Lung (tissue), 12 donors: ENCODE measurements around the gene TTC7B. TPM values are rescaled to one million over a fixed set of nuclear protein-coding genes. Genes with fewer than 3 reads are reported as not detected.

Source experiments
- ATAC-seq: fragments of 200-7000 bp; cut with Tn5 transposase; one replicate; pipeline ENCODE4 v1.9.1; 2020; ENCODE audit warnings: moderate number of reproducible peaks; ENCODE audit not compliant: insufficient read depth, low FRiP score
- DNase-seq, 3 donors: peaks; one replicate each; pipeline ENCODE4 v3.0.0-alpha.2; 2013 to 2017
- H3K27ac ChIP-seq, 2 donors: one replicate each; pipeline ENCODE4 v1.5.1; 2013; ENCODE audit warnings: mild to moderate bottlenecking in 2 of 2, moderate library complexity in 2 of 2, control low read depth in 1 of 2, inconsistent platforms in 1 of 2, low read depth in 1 of 2, low read length in 1 of 2
- H3K27me3 ChIP-seq, 3 donors: one replicate each; pipeline ENCODE4 v1.5.1; 2013; ENCODE audit warnings: low read length in 2 of 3; ENCODE audit not compliant: control insufficient read depth in 3 of 3, insufficient read depth in 3 of 3
- H3K36me3 ChIP-seq, 4 donors: one replicate each; pipeline ENCODE4 v1.5.1; 2013; ENCODE audit warnings: low read length in 4 of 4, mild to moderate bottlenecking in 1 of 4, moderate library complexity in 1 of 4; ENCODE audit not compliant: control insufficient read depth in 4 of 4, insufficient read depth in 4 of 4
- H3K4me1 ChIP-seq, 5 donors: one replicate each; pipeline ENCODE4 v1.5.1; 2013; ENCODE audit warnings: low read length in 5 of 5, mild to moderate bottlenecking in 2 of 5, moderate library complexity in 1 of 5; ENCODE audit not compliant: control insufficient read depth in 5 of 5, insufficient read depth in 5 of 5
- H3K4me3 ChIP-seq: one replicate; pipeline ENCODE4 v1.5.1; 2013; ENCODE audit warnings: mild to moderate bottlenecking, control low read depth, moderate library complexity
- H3K9ac ChIP-seq, 2 donors: one replicate each; pipeline ENCODE4 v1.5.1; 2013; ENCODE audit warnings: low read length in 2 of 2, control low read depth in 1 of 2; ENCODE audit not compliant: insufficient read depth in 1 of 2
- H3K9me3 ChIP-seq, 4 donors: one replicate each; pipeline ENCODE4 v1.5.1; 2013; ENCODE audit warnings: low read length in 3 of 4, mild to moderate bottlenecking in 1 of 4, moderate library complexity in 1 of 4; ENCODE audit not compliant: control insufficient read depth in 4 of 4, insufficient read depth in 3 of 4
- WGBS, 2 donors: extraction: QIAGEN DNeasy Blood & Tissue Kit; methylation state at CpG; one replicate each; pipeline ENCODE4 v1.1.7; 2013; 5-methylcytosine and 5-hydroxymethylcytosine counted together
- polyA plus RNA-seq, 2 donors: library from polyadenylated mRNA; stranded (reverse); fragments of 200-250 nt; gene quantifications; one replicate each; pipeline ENCODE4 v1.2.1, GENCODE V29; 2013
- total RNA-seq, 2 donors: library from RNA; depleted of rRNA in 1 of 2; stranded (reverse); fragments of >200 nt in 1 of 2; gene quantifications; one replicate each; pipeline ENCODE4 v1.2.1, GENCODE V29; 2014 to 2021
- TF ChIP-seq, protein P1 (sequence below): IDR thresholded peaks from 2 replicates; pipeline ENCODE4 v1.5.1; 2012; ENCODE audit warnings: mild to moderate bottlenecking; ENCODE audit errors: control extremely low read depth, extremely low read depth
- donor health status: control.
- donor health status: control.
- donor health status: Bipolar disorder and iron deficiency.
- donor health status: healthy.
- donor health status: DM: yes; HTN: yes; CAD: no.

The TTC7B gene
- total and polyA plus RNA-seq, 4 donors: 11.0 to 39.6 (median 23.0) TPM

- Histone ChIP-seq H3K27ac (no peak overlapping the region), H3K4me1 (peaks cover 0 to 74% (median 31%) of the 10 kb centered on the region in 5 donors), H3K36me3 (peaks cover 0 to 5% (median 2%) of the 10 kb centered on the region in 4 donors), H3K9me3 (no peaks in the 10 kb centered on the region), H3K27me3 (no peaks in the 10 kb centered on the region), H3K9ac (no peak overlapping the region), H3K4me3 (no peak overlapping the region)
- TF ChIP-seq, protein P1, sequence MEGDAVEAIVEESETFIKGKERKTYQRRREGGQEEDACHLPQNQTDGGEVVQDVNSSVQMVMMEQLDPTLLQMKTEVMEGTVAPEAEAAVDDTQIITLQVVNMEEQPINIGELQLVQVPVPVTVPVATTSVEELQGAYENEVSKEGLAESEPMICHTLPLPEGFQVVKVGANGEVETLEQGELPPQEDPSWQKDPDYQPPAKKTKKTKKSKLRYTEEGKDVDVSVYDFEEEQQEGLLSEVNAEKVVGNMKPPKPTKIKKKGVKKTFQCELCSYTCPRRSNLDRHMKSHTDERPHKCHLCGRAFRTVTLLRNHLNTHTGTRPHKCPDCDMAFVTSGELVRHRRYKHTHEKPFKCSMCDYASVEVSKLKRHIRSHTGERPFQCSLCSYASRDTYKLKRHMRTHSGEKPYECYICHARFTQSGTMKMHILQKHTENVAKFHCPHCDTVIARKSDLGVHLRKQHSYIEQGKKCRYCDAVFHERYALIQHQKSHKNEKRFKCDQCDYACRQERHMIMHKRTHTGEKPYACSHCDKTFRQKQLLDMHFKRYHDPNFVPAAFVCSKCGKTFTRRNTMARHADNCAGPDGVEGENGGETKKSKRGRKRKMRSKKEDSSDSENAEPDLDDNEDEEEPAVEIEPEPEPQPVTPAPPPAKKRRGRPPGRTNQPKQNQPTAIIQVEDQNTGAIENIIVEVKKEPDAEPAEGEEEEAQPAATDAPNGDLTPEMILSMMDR: no peak
- no peak for ATAC-seq
- DNase-seq: no peak
- 90 to 94% methylated on average over 6 of the region's 6 CpGs for WGBS, 2 donors
Measured at GRCh38 chr14:90652626-90653025, 163.6 kb downstream of the TTC7B start.

GRCh38 chr14:90651976-90652560, 164.2 kb downstream of the TTC7B start:
- WGBS, 2 donors: 79 to 80% methylated on average over 9 of the region's 9 CpGs
- TF ChIP-seq, protein P1: no peak
- H3K9ac ChIP-seq: peak overlapping the region in 1 of 2 donors; percentile 75
- H3K9me3 ChIP-seq: no peaks in the 10 kb centered on the region
- DNase-seq (no peak), ATAC-seq (no peak)
- no peak overlapping the region for H3K4me3 ChIP-seq
- no peaks in the 10 kb centered on the region for H3K27me3 ChIP-seq
- H3K36me3 ChIP-seq: peaks cover 0 to 5% (median 2%) of the 10 kb centered on the region in 4 donors
- H3K27ac ChIP-seq: no peak overlapping the region
- H3K4me1 ChIP-seq: peaks cover 0 to 79% (median 33%) of the 10 kb centered on the region in 5 donors

- H3K27ac ChIP-seq: no peak overlapping the region
- peaks cover 0 to 87% (median 40%) of the 10 kb centered on the region in 5 donors for H3K4me1 ChIP-seq
- peaks cover 0 to 7% (median 1%) of the 10 kb centered on the region in 4 donors for H3K36me3 ChIP-seq
- no peaks in the 10 kb centered on the region for H3K9me3 ChIP-seq
- DNase-seq (peak; percentile 35 to 91 (median 87)), ATAC-seq (no peak)
- peak overlapping the region in 1 of 2 donors; percentile 75 for H3K9ac ChIP-seq
- no peaks in the 10 kb centered on the region for H3K27me3 ChIP-seq
- WGBS, 2 donors: 83 to 87% methylated on average over 5 of the region's 5 CpGs
- H3K4me3 ChIP-seq: no peak overlapping the region
- TF ChIP-seq, protein P1: no peak
Measured at GRCh38 chr14:90651271-90651804, 164.9 kb downstream of the TTC7B start.
